ENCODE results near the gene CDK14. TPM values are rescaled to one million over a fixed set of nuclear protein-coding genes. Genes with fewer than 3 reads are reported as not detected.

CDK14 gene
- total RNA-seq, 2 experiments from 2014 or later = not detected

GRCh38 chr7:90661290-90662151, 65.4 kb downstream of the CDK14 start:
- H3K27me3 Mint-ChIP-seq = no peaks in the 10 kb centered on the region
- H3K4me3 Mint-ChIP-seq = no peak overlapping the region
- no peaks in the 10 kb centered on the region for H3K36me3 Mint-ChIP-seq (ENCODE audit: low read depth)
- ChIA-PET POLR2A (no interaction called here), CTCF (no interaction called here)
- H3K27ac Mint-ChIP-seq = no peak overlapping the region
- H3K9me3 Mint-ChIP-seq = no peaks in the 10 kb centered on the region
- no peak for DNase-seq
- no peaks in the 10 kb centered on the region for H3K4me1 Mint-ChIP-seq

- no peak overlapping the region for H3K4me3 Mint-ChIP-seq
- ChIA-PET POLR2A (no interaction called here), CTCF (no interaction called here)
- DNase-seq = no peak
- no peaks in the 10 kb centered on the region for H3K4me1 Mint-ChIP-seq
- no peaks in the 10 kb centered on the region for H3K27me3 Mint-ChIP-seq
- H3K9me3 Mint-ChIP-seq = no peaks in the 10 kb centered on the region
- H3K27ac Mint-ChIP-seq = no peak overlapping the region
- no peaks in the 10 kb centered on the region for H3K36me3 Mint-ChIP-seq (ENCODE audit: low read depth)
These were observed 67.1 kb downstream of the CDK14 start for GRCh38 chr7:90663176-90663575.

- no peaks in the 10 kb centered on the region for H3K36me3 Mint-ChIP-seq (ENCODE audit: low read depth)
- no peaks in the 10 kb centered on the region for H3K27me3 Mint-ChIP-seq
- H3K4me3 Mint-ChIP-seq = no peak overlapping the region
- DNase-seq = no peak
- H3K4me1 Mint-ChIP-seq = no peaks in the 10 kb centered on the region
- H3K9me3 Mint-ChIP-seq = no peaks in the 10 kb centered on the region
- ChIA-PET CTCF (no interaction called here), POLR2A (no interaction called here)
- no peak overlapping the region for H3K27ac Mint-ChIP-seq
These were observed 70.1 kb downstream of the CDK14 start for GRCh38 chr7:90666186-90666585.

GRCh38 chr7:90668992-90669391, 72.9 kb downstream of the CDK14 start:
- Mint-ChIP-seq H3K4me1 (no peaks in the 10 kb centered on the region), H3K9me3 (no peaks in the 10 kb centered on the region), H3K27ac (no peak overlapping the region), H3K27me3 (no peaks in the 10 kb centered on the region), H3K4me3 (no peak overlapping the region), H3K36me3 (ENCODE audit: low read depth) (no peaks in the 10 kb centered on the region)
- DNase-seq = no peak
- POLR2A ChIA-PET = no interaction called here
- CTCF ChIA-PET = no interaction called here

GRCh38 chr7:90669492-90669891, 73.4 kb downstream of the CDK14 start:
- POLR2A ChIA-PET = no interaction called here
- Mint-ChIP-seq H3K4me3 (no peak overlapping the region), H3K36me3 (ENCODE audit: low read depth) (no peaks in the 10 kb centered on the region), H3K27ac (no peak overlapping the region), H3K9me3 (no peaks in the 10 kb centered on the region), H3K4me1 (no peaks in the 10 kb centered on the region), H3K27me3 (no peaks in the 10 kb centered on the region)
- CTCF ChIA-PET = no interaction called here
- DNase-seq = no peak

- Mint-ChIP-seq H3K27ac (no peak overlapping the region), H3K36me3 (ENCODE audit: low read depth) (no peaks in the 10 kb centered on the region), H3K4me3 (no peak overlapping the region), H3K9me3 (no peaks in the 10 kb centered on the region), H3K4me1 (no peaks in the 10 kb centered on the region), H3K27me3 (no peaks in the 10 kb centered on the region)
- POLR2A ChIA-PET = no interaction called here
- CTCF ChIA-PET = no interaction called here
- DNase-seq = no peak
These were observed 75.5 kb downstream of the CDK14 start for GRCh38 chr7:90671571-90671970.

- no peaks in the 10 kb centered on the region for H3K9me3 Mint-ChIP-seq
- DNase-seq = no peak
- CTCF ChIA-PET = no interaction called here
- H3K36me3 Mint-ChIP-seq (ENCODE audit: low read depth) = no peaks in the 10 kb centered on the region
- no peak overlapping the region for H3K27ac Mint-ChIP-seq
- POLR2A ChIA-PET = no interaction called here
- H3K27me3 Mint-ChIP-seq = no peaks in the 10 kb centered on the region
- no peak overlapping the region for H3K4me3 Mint-ChIP-seq
- no peaks in the 10 kb centered on the region for H3K4me1 Mint-ChIP-seq
These were observed 76.1 kb downstream of the CDK14 start for GRCh38 chr7:90672210-90672609.

- no peak overlapping the region for H3K4me3 Mint-ChIP-seq
- no peak for DNase-seq
- ChIA-PET POLR2A (no interaction called here), CTCF (no interaction called here)
- H3K27ac Mint-ChIP-seq = no peak overlapping the region
- no peaks in the 10 kb centered on the region for H3K36me3 Mint-ChIP-seq (ENCODE audit: low read depth)
- no peaks in the 10 kb centered on the region for H3K27me3 Mint-ChIP-seq
- H3K9me3 Mint-ChIP-seq = no peaks in the 10 kb centered on the region
- H3K4me1 Mint-ChIP-seq = no peaks in the 10 kb centered on the region
These were observed 78.5 kb downstream of the CDK14 start for GRCh38 chr7:90674625-90675024.

- H3K9me3 Mint-ChIP-seq = no peaks in the 10 kb centered on the region
- H3K27me3 Mint-ChIP-seq = no peaks in the 10 kb centered on the region
- CTCF ChIA-PET = no interaction called here
- no peak for DNase-seq
- H3K4me3 Mint-ChIP-seq = no peak overlapping the region
- no peaks in the 10 kb centered on the region for H3K36me3 Mint-ChIP-seq (ENCODE audit: low read depth)
- H3K4me1 Mint-ChIP-seq = no peaks in the 10 kb centered on the region
- POLR2A ChIA-PET = no interaction called here
- H3K27ac Mint-ChIP-seq = no peak overlapping the region
These were observed 79.9 kb downstream of the CDK14 start for GRCh38 chr7:90675982-90676381.

GRCh38 chr7:90677486-90678404, 81.6 kb downstream of the CDK14 start:
- Mint-ChIP-seq H3K27ac (no peak overlapping the region), H3K4me3 (no peak overlapping the region), H3K4me1 (no peaks in the 10 kb centered on the region), H3K27me3 (no peaks in the 10 kb centered on the region), H3K9me3 (no peaks in the 10 kb centered on the region), H3K36me3 (ENCODE audit: low read depth) (no peaks in the 10 kb centered on the region)
- no peak for DNase-seq
- ChIA-PET CTCF (no interaction called here), POLR2A (no interaction called here)

GRCh38 chr7:90678986-90679385, 82.9 kb downstream of the CDK14 start:
- Mint-ChIP-seq H3K27me3 (no peaks in the 10 kb centered on the region), H3K9me3 (no peaks in the 10 kb centered on the region), H3K4me3 (no peak overlapping the region), H3K4me1 (no peaks in the 10 kb centered on the region), H3K36me3 (ENCODE audit: low read depth) (no peaks in the 10 kb centered on the region), H3K27ac (no peak overlapping the region)
- ChIA-PET POLR2A (no interaction called here), CTCF (no interaction called here)
- DNase-seq = no peak

GRCh38 chr7:90680484-90680883, 84.4 kb downstream of the CDK14 start:
- H3K9me3 Mint-ChIP-seq = no peaks in the 10 kb centered on the region
- no peaks in the 10 kb centered on the region for H3K36me3 Mint-ChIP-seq (ENCODE audit: low read depth)
- no peak overlapping the region for H3K27ac Mint-ChIP-seq
- ChIA-PET POLR2A (no interaction called here), CTCF (no interaction called here)
- no peak overlapping the region for H3K4me3 Mint-ChIP-seq
- no peaks in the 10 kb centered on the region for H3K4me1 Mint-ChIP-seq
- H3K27me3 Mint-ChIP-seq = no peaks in the 10 kb centered on the region
- DNase-seq = no peak

GRCh38 chr7:90681336-90682022, 85.4 kb downstream of the CDK14 start:
- H3K4me1 Mint-ChIP-seq = no peaks in the 10 kb centered on the region
- ChIA-PET CTCF (no interaction called here), POLR2A (no interaction called here)
- H3K27me3 Mint-ChIP-seq = no peaks in the 10 kb centered on the region
- no peak overlapping the region for H3K27ac Mint-ChIP-seq
- H3K36me3 Mint-ChIP-seq (ENCODE audit: low read depth) = no peaks in the 10 kb centered on the region
- no peaks in the 10 kb centered on the region for H3K9me3 Mint-ChIP-seq
- no peak overlapping the region for H3K4me3 Mint-ChIP-seq
- DNase-seq = no peak
